ENCODE results near the gene PSKH1.
A peak's percentile ranks its signal among the peaks of the same experiment; 100 is the strongest.
"Not testable (repeated sequence)": the region's sequence is repeated elsewhere in the genome, so short reads cannot be mapped to it uniquely, and the experiment has no call there.

Gene PSKH1

DNA sequence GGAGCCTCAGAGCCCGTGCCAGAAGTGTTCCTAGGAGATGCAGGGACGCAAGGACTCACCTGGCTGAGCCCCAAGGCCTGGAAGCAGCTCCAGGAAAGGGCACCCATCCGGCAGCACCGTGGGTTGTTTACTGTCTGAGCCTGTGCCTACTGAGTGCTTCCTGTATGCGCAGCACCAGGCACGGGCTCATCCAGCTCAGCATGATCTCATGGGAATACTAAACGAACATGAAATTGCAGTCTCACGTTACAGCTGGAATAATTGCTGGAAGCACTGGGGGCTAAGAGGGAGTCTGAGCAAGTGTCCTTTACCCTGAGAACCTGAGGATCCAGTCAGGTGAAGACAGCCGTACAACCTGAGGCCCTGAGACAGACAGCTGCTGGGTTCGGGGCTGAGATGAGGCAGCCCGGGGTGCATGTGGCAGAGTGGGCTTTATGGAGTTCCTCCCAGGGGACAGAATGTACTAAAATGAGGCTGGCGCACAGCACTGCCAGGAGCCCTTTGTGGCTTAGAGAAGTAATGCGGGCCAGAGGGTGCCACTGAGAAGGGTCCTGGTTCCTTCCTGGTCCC, 33.2 kb downstream of the PSKH1 start:
- no peak for DNase-seq (ENCODE audit: low read depth)

DNA sequence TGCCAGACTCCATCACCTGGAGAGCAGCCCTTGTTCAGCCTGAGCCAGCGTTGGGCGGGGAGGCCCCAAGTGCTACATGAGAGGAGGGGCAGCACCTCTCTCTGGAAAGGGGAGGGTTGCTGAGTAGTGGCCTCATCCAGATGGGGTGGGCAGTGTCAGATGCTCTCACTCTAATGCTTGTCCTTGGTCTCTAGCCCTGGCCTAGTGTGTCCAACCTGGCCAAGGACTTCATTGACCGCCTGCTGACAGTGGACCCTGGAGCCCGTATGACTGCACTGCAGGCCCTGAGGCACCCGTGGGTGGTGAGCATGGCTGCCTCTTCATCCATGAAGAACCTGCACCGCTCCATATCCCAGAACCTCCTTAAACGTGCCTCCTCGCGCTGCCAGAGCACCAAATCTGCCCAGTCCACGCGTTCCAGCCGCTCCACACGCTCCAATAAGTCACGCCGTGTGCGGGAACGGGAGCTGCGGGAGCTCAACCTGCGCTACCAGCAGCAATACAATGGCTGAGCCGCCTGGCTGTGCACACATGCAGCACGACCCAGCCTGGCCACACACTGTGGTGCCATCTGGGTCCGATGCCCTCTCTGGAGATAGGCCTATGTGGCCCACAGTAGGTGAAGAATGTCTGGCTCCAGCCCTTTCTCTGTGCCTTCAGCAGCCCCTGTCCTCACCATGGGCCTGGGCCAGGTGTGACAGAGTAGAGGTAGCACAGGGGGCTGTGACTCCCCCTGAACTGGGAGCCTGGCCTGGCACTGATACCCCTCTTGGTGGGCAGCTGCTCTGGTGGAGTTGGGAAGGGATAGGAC, 34.3 kb downstream of the PSKH1 start:
- no peak for DNase-seq (ENCODE audit: low read depth)

DNA sequence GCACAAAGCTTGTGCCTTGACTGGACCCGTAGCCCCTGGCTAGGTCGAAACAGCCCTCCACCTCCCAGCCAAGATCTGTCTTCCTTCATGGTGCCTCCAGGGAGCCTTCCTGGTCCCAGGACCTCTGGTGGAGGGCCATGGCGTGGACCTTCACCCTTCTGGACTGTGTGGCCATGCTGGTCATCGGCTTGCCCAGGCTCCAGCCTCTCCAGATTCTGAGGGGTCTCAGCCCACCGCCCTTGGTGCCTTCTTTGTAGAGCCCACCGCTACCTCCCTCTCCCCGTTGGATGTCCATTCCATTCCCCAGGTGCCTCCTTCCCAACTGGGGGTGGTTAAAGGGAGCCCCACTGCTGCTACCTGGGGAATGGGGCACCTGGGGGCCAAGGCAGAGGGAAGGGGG, 35.1 kb downstream of the PSKH1 start:
- DNase-seq (ENCODE audit: low read depth): no peak

DNA sequence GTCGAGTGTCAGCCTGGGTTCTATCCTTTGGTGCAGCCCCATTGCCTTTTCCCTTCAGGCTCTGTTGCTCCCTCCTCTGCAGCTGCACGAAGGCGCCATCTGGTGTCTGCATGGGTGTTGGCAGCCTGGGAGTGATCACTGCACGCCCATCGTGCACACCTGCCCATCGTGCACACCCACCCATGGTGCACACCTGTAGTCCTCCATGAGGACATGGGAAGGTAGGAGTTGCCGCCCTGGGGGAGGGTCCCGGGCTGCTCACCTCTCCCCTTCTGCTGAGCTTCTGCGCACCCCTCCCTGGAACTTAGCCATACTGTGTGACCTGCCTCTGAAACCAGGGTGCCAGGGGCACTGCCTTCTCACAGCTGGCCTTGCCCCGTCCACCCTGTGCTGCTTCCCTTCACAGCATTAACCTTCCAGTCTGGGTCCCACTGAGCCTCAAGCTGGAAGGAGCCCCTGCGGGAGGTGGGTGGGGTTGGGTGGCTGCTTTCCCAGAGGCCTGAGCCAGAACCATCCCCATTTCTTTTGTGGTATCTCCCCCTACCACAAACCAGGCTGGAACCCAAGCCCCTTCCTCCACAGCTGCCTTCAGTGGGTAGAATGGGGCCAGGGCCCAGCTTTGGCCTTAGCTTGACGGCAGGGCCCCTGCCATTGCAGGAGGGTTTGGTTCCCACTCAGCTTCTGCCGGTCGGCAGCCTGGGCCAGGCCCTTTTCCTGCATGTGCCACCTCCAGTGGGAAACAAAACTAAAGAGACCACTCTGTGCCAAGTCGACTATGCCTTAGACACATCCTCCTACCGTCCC, 35.7 kb downstream of the PSKH1 start:
- peak; percentile 49 for DNase-seq (ENCODE audit: low read depth)

DNA sequence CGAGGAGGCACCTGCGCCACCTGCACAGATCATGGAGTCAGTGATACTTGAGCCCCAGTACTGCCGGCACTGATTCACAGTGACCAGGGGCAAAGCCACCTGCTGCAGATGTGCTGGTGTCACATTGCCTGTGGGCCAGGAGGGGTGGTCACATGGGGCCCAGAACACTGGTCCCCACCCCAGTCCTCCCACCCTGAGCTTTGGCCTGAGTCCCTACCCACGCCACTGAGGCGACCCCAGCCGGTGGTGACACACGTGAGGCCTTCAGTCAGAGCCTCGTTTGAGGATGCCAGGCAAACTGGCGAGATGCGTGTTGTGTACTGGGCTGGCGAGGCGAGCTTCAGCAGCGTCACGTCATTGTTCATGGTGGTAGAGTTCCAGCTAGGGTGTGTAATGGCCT, 37.1 kb downstream of the PSKH1 start:
- no peak for DNase-seq (ENCODE audit: low read depth)

DNA sequence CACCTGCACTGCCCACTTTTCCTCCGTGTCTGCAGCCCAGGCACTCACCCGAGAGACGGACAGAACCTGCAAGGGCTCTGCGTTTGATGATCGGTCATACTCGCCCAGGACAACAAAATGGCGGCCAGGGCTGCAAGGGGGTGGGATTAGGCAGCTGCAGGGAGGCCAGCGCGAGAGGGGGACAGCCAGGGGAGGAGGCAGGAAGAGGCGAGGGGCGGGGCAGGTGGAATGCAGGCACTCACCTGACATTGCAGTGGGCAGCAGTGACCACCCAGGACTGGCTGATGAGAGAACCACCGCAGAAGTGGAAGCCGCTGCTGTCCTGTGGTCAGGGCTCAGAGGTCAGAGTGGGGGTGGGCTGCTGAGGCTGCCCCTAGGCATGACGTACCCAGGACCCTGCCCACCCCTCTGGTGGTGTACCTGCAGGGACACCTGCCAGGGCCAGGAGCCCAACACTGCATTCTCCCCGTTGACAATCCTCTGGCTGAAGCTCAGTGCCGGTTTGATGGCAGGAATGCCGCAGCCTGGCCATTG, 37.7 kb downstream of the PSKH1 start:
- no peak for DNase-seq (ENCODE audit: low read depth)

DNA sequence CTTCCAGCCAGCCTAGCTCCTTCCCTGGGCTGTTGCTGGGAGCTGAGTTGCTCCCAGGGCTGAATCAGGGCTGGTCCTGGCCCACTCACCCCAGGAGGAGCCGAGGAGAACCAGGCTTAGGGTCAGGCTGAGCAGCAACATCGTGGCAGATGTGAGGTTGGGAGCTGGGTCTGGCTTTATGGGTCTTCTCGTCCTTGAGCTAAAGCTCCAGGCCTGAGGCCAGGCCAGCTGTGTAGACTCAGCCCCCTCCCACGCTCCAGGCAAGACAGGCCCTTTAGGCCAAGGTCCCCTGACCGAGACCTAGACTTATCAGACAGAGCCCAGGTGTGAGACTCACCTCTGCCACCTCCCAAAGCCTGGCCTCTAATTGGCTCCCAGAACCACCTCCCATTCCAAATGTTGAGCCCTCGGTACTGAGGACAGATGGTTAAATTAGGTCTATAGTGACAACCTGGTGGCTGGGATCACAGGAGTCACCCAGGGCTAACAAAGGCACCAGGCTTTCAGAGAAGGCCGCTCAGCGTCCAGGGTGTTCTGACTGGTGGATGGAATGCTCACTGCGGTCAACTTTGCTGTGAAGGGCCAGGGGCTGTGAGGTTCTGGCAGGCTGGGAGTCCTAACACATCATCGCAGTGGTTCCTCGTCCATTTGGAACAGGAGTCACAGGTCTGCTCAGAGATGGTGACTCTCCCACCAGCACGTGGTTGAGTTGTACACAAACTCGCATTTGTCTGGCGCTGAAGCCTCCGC, 38.8 kb downstream of the PSKH1 start, which contains the start of gene CTRL:
TSS of gene CTRL (minus strand) at position 151 of the 750 bp plus-strand sequence. CDS start at position 141, 10 bp downstream.
- no peak for DNase-seq (ENCODE audit: low read depth)

DNA sequence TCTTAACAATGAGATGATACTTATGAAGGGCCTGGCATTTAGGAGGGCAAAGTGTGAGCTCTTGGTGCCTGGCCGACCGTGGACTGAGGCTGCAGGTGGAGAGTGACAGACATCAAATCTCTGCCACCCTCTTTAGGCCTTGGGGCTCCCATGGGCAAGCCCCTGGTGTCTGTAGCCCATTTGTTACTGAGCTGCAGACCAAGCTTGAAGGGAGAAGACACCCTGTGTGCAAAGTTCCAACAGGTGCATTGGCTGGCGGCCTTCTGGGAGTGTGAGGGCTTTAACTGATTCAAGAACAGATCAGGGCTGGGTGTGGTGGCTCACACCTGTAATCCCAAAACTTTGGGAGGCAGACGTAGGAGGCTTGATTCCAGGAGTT, 39.4 kb downstream of the PSKH1 start:
- DNase-seq (ENCODE audit: low read depth): no peak

DNA sequence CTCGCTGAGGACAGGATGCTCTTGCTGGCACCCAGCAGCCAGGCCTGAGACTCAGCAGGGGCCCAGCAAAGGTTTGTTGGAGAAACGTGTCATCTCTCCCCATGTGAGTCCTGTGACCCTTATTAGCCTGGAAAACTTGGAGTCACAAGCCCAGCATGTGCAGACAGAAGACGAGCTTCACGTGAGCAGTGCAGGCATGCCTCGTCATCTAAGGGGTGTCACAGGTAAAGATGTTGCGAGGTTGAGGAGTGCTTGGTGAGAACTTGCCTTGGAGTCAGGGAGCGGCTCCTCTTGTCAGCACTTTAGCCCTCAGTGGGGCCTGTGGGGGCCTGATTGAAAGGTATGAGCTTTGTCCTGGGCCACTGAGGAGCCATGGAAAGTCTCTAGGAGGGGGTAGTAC, 40.8 kb downstream of the PSKH1 start:
- DNase-seq (ENCODE audit: low read depth): no peak

DNA sequence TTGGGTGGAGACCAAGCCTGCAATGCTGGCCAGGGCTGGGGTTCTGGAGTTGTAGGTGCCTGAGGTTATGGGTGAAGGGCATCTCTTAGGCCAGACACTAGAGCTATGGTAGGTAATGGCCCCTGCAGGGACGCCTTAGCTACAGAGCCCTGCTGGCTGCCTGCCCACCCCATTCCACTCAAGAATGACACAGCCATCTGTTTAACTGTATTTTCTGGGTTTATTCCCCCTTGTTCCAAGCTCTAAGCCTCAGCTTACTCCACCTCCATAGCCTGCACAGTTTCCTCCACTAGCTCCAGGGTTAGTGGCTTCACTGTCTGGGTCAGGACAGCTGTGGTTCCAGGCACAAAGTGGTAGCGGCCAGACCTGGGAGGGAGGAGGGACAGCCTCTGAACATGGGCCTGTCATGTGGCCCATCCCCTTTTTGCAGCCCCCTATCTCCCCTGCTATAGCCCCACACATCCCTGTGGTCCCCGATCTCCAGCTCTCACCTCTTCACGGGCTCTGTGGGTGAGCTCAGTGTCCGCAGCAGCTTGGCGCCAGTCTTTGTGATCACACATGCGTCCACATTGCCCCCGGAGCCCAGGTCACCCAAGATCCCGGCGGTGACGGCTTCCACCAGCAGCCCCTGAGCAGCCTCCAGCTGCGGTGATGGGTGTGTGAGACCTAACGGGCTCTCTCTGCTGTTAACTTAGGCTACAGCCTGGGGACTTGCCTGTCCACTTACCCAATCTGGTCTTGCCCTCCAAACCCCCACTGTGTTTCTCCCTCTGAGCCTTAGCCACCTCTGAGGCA, 41.4 kb downstream of the PSKH1 start:
- no peak for DNase-seq (ENCODE audit: low read depth)

DNA sequence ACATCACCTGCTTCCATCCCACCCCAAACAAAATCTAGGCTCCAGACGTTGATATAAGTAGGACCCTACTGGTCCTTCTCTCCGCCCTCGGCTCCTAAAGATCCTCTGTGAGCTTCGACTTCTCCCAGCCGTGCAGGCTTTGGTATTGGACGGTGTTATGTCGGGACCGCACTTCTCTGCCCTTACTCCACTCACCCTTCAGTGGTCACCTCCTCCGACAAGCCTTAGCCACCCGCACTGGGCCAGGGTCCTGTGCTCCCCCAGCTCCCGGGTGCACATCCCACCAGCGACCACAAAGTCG, 42.0 kb downstream of the PSKH1 start:
- no peak for DNase-seq (ENCODE audit: low read depth)

DNA sequence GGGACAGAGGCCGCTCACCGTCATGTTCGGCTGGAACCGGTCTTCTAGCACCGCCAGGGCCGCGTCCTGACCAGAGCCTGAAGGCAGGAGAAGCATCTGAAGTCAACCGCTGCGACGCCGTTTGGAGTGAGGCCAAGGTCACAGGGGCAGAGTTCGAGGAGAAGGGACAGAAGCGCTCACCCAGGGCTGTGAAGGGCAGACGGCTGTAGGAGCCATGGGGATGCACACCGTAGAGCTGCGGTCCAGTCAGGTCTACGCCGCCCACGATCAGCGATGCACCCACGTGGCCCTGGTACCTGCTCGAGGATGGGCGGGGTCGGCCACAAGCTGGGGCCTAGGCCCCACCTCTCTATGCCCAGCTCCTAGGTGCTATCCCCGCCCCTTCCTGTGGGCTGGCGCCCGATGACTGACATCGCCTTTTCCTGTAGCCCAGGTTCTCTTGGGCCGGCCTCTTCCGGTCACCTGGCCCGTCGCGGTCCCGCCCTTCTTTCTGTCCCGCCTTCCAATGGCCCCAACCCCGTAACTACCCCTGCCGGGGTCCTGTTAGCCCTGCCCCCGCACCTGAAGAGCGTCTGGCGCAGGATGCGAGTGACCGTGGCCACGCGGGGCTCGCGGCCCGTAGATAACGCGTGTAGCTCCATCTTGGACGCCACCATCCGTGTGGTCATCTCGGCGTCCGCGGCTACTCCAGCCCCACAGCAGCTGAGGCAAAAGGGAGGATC, 42.5 kb downstream of the PSKH1 start:
- peak; percentile 96 for DNase-seq (ENCODE audit: low read depth)

DNA sequence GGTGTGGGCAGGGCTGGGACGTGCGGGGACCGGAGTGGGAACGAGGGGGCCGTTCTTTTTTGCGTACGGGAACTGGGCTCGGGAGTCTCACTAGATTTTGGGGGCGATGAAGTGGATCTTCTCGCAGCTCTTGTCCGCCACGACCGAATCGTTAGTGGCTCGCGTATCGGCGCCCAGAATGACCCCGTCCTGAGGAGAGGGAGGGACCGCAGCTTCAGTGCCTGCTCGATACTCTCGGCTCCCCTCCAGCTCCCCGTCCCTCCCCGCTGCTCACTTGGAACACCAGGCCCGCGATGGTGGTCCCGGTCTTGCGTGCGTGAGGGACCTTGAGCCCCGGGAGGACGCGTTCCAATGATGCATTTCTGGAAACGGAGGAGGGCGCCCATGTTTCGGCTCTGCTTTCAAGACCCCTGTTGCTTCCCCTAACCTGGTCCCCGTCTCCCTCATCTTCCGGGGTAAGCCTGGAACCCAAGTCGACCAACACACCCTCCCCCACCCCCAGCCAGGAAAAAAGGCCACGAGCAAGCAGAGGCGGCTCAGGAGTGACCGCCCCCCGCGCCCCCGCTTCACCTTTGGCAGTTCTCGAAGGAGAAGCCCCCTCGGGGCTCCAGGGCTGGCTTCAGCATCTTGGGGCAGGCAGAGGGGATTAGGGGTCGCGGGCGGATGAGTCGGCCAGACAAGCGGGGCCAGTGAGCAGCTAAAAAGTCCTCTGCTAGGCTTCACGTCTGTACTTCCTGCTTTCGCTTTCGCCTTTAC, 43.2 kb downstream of the PSKH1 start, which contains the start of gene PSMB10:
TSS of gene PSMB10 (minus strand) at position 727 of the 756 bp plus-strand sequence. CDS start at position 626, 101 bp downstream.
- DNase-seq (ENCODE audit: low read depth): no peak

DNA sequence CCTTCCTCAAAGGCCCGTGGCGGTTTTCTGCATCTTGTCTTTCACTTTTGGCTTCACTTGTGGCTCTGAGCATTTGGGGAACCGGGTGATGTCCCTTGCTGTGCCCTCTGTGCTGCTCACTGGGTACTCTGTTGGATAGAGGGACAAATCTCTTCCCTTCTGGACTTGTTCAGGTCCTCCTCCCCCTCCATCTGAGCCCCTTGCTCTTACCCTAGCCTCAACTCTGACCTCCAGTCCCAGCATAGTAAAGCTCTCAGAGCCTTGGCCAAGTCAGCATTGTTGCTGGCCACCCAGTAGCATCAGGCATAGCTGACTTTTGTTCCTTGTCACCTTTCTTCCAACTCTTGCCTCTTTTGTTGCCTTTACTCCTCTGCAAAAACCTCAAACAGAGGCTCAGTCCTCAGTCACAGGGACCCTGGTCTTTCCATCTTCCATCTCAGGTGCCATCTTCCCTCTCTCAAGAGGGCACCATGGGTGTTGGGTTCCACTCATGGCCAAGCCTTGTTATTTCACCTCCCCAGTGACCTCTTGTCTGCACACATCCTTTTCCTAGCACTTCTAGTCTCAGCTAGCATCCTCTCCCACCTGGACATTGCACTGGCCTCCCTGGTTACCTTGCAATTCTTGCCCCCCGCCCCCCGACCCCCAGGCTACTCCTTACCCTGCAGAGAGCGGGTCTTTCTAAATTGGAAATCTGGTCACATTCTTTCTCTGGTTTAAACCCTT, 44.0 kb downstream of the PSKH1 start:
- DNase-seq (ENCODE audit: low read depth): peak; percentile 55

DNA sequence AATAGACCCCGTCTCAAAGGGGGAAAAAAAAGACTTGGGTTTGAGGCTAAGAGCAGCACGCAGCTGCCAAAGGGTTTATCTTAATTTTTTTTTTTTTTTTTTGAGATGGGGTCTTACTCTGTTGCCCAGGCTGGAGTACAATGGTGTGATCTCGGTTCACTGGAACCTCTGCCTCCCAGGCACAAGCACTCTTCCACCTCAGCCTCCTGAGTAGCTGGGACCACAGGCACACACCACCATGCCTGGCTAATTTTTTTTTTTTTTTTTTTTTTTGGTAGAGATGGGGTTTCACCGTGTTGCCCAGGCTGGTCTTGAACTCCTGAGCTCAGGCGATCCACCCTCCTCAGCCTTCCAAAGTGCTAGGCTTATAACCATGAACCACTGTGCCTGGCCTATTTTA, 44.7 kb downstream of the PSKH1 start:
- DNase-seq (ENCODE audit: low read depth): not testable (repeated sequence)

DNA sequence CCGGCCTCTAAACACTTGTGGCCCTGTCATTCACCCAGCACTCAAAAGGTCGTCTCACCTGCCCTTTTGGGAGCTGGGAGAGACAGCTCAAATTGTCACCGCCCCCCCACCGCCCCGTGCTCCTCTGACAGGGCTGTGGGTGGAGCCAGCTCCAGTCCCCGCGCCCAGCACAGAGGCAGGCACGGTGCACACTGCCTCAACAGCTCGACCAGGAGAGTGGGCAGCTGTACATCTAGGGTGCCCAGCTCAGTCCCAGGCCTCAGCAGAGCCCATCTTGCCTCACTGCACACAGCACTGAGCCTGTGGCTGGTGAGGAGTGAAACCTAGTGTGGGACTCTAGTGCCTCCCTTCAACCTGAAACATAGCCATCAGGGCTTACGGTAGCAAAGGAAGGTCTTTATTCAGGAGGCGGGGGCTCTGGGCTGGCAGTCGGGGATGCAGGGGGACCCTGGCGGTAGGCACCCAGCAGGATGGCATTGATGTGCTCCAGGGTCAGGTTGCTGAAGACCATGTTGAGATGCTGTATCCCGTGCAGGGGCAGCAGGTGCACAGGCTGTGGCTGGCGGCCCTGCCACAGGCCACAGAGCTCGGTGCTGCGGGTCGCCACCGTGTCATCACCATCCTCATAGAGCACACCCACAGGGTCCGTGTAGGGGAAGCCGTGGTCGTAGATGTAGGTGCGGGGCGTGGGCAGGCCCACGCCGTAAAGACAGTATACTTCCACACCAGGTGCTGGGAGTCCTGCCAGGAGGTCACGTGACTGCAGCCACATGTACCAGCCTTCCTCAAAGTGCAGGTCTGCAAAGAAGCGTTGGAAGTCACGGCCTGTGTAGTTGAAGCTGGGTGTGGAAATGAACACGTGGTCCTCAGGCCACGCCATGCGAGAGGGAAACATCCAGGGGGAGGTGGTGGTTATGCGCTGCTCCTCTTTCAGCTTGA, 46.7 kb downstream of the PSKH1 start:
- DNase-seq (ENCODE audit: low read depth): no peak

DNA sequence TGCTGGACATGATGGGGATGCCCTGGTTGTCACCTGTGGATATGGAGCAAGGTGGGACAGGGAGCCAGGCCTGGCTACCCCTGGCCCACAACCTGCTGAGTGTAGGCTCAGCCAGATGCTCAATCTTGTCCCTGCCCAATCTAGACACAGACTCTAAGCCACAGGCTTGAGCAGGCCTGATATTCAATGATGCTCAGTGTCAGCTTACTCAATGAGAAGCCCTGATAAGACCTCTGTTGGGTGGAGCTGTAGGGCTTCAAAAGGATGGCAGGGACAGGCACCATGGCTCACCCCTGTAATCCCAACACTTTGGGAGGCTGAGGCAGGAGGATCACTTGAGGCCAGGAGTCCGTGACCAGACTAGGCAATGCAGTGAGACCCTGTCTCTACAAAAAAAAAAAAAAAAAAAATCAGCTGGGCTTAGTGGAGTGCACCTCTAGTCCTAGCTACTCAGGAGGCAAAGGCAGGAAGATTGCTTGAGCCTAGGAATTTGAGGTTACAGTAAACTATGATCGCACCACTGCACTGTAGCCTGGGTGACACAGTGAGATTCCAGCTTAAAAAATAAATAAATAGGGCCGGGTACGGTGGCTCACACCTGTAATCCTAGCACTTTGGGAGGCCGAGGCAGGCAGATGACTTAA, 47.5 kb downstream of the PSKH1 start:
- DNase-seq (ENCODE audit: low read depth): no peak
